Trophoblast cell (in vitro differentiated cells and primary cell): ENCODE results near the gene UBR2.

ENCODE experiments used
- DNase-seq, 2 donors: peaks; one replicate each; pipeline ENCODE4 v3.0.0-alpha.2; 2016
- H2AFZ ChIP-seq: 2 replicates; pipeline ENCODE4 v1.6.1; 2013; ENCODE audit warnings: low read length, moderate library complexity, mild to moderate bottlenecking; ENCODE audit not compliant: insufficient read depth, poor library complexity
- H2AK5ac ChIP-seq: 2 replicates; pipeline ENCODE4 v1.6.1; 2013; ENCODE audit warnings: mild to moderate bottlenecking, low read length
- H2BK120ac ChIP-seq: 2 replicates; pipeline ENCODE4 v1.6.1; 2013; ENCODE audit warnings: low read length, mild to moderate bottlenecking, moderate library complexity; ENCODE audit not compliant: insufficient read depth, poor library complexity
- H2BK12ac ChIP-seq: 2 replicates; pipeline ENCODE4 v1.6.1; 2013; ENCODE audit warnings: mild to moderate bottlenecking, low read length, moderate library complexity
- H2BK5ac ChIP-seq: 2 replicates; pipeline ENCODE4 v1.6.1; 2013; ENCODE audit warnings: low read length, low read depth, moderate library complexity, mild to moderate bottlenecking; ENCODE audit not compliant: poor library complexity
- H3K14ac ChIP-seq: 2 replicates; pipeline ENCODE4 v1.6.1; 2013; ENCODE audit warnings: mild to moderate bottlenecking, low read length
- H3K18ac ChIP-seq: 2 replicates; pipeline ENCODE4 v1.6.1; 2013; ENCODE audit warnings: mild to moderate bottlenecking, low read length
- H3K23ac ChIP-seq: 2 replicates; pipeline ENCODE4 v1.6.1; 2013; ENCODE audit warnings: low read length
- H3K27ac ChIP-seq: 2 replicates; pipeline ENCODE4 v1.5.1; 2013; ENCODE audit warnings: low read depth, mild to moderate bottlenecking, inconsistent platforms, low read length, moderate library complexity
- H3K27me3 ChIP-seq: 2 replicates; pipeline ENCODE4 v1.6.1; 2013; ENCODE audit warnings: inconsistent platforms, mild to moderate bottlenecking, low read length, moderate library complexity; ENCODE audit not compliant: insufficient read depth
- H3K36me3 ChIP-seq, 2 experiments: 1 replicate in 1 of 2; 2 replicates in 1 of 2; pipeline ENCODE4 v1.6.1; 2013; ENCODE audit warnings: low read length in 2 of 2, mild to moderate bottlenecking in 2 of 2, moderate library complexity in 1 of 2; ENCODE audit not compliant: insufficient read depth in 2 of 2, control insufficient read depth in 1 of 2
- H3K4ac ChIP-seq: 2 replicates; pipeline ENCODE4 v1.6.1; 2013; ENCODE audit warnings: low read depth, mild to moderate bottlenecking, low read length, moderate library complexity
- H3K4me1 ChIP-seq, 2 experiments: 1 replicate in 1 of 2; 2 replicates in 1 of 2; pipeline ENCODE4 v1.6.1; 2013; ENCODE audit warnings: low read length in 2 of 2, mild to moderate bottlenecking in 2 of 2, moderate library complexity in 1 of 2; ENCODE audit not compliant: insufficient read depth in 2 of 2, control insufficient read depth in 1 of 2
- H3K4me2 ChIP-seq: 2 replicates; pipeline ENCODE4 v1.6.1; 2013; ENCODE audit warnings: inconsistent platforms, mild to moderate bottlenecking, low read length, moderate library complexity
- H3K4me3 ChIP-seq: 2 replicates; pipeline ENCODE4 v1.5.1; 2013; ENCODE audit warnings: mild to moderate bottlenecking, low read depth, low read length, inconsistent platforms
- H3K79me1 ChIP-seq: one replicate; pipeline ENCODE4 v1.6.1; 2013; ENCODE audit warnings: low read length
- H3K79me2 ChIP-seq: 2 replicates; pipeline ENCODE4 v1.6.1; 2013; ENCODE audit warnings: low read length, mild to moderate bottlenecking; ENCODE audit not compliant: control insufficient read depth, insufficient read depth, poor library complexity
- H3K9ac ChIP-seq: 2 replicates; pipeline ENCODE4 v1.6.1; 2013; ENCODE audit warnings: mild to moderate bottlenecking, low read length
- H3K9me3 ChIP-seq: 2 replicates; pipeline ENCODE4 v1.6.1; 2013; ENCODE audit warnings: low read depth, mild to moderate bottlenecking, control low read depth, inconsistent platforms, low read length; ENCODE audit not compliant: insufficient read depth
- H4K12ac ChIP-seq: 2 replicates; pipeline ENCODE4 v1.6.1; 2013; ENCODE audit warnings: low read depth, mild to moderate bottlenecking, low read length, moderate library complexity
- H4K8ac ChIP-seq: 2 replicates; pipeline ENCODE4 v1.6.1; 2013; ENCODE audit warnings: low read depth, mild to moderate bottlenecking, low read length, moderate library complexity
- H4K91ac ChIP-seq: one replicate; pipeline ENCODE4 v1.6.1; 2013; ENCODE audit warnings: low read depth, mild to moderate bottlenecking, low read length, moderate library complexity
- WGBS: extraction: QIAGEN DNeasy Blood & Tissue Kit; methylation state at CpG from one replicate; pipeline ENCODE4 v1.1.7; 2013; ENCODE audit warnings: missing lambda C conversion rate; ENCODE audit not compliant: insufficient read length, insufficient coverage; ENCODE audit errors: extremely low coverage; 5-methylcytosine and 5-hydroxymethylcytosine counted together

UBR2 gene

DNA sequence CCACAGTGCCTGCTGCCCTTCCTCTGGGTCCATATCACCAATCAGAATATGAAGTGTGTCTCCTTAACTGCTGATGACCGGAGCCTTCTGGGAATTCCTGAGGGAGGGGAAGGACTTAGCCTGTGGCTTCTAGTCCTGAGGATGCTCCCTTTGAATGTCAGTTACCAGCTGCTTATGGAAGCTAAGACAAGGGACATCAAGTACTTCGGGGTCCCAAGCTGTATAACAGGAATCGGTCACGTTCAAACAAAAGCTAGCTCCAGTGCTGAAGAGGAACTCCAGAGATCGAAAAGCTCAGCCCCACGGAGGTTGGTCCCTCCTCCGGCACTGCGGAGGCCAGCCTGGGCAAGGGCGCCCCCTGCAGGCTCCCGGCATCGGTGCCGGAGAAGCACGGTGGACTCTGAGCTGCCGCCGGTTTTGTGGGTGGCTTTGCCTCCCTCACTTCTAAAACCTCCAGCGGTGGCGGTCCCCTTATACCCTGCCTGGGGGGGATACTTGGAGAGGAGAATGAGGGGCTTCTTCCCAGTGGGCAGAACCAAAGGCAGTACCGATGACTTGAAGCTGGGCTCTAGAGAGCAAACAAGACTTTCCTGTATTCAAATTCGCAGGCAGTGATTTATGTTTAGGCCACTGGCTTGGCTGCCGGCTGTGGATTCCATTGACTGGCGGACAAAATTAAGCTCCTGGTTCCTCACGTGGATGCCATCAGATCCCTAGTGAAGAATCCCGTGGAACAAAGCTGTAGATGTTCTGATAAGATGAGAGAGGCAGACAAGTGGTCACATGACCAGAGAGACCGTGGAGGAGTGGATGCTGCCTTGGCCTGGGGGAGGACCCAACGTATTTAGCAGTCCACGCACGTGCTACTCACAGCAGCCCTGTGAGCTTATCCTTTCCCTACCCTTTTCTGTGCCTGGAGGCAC lies 16.2 kb upstream of the UBR2 start:
- H3K9ac ChIP-seq = no peak overlapping the region
- H3K14ac ChIP-seq = no peak overlapping the region
- H2BK5ac ChIP-seq = peak overlapping the region; percentile 42
- peaks cover 5% of the 10 kb centered on the region for H3K79me1 ChIP-seq
- no peak overlapping the region for H3K23ac ChIP-seq
- H3K79me2 ChIP-seq = no peaks in the 10 kb centered on the region
- H2AFZ ChIP-seq = peak overlapping the region; percentile 88
- no peaks in the 10 kb centered on the region for H3K27me3 ChIP-seq
- no peaks in the 10 kb centered on the region for H3K4me1 ChIP-seq
- H3K4me2 ChIP-seq = peak overlapping the region; percentile 73
- H4K12ac ChIP-seq = no peak overlapping the region
- H3K4ac ChIP-seq = no peak overlapping the region
- H3K27ac ChIP-seq = no peak overlapping the region
- peak overlapping the region; percentile 20 for H2BK120ac ChIP-seq
- no peaks in the 10 kb centered on the region for H3K36me3 ChIP-seq
- H2AK5ac ChIP-seq = no peak overlapping the region
- peak overlapping the region; percentile 80 for H4K8ac ChIP-seq
- WGBS = no CpG with 5 or more reads among the region's 27 CpGs
- peak overlapping the region; percentile 48 for H3K4me3 ChIP-seq
- H4K91ac ChIP-seq = no peak overlapping the region
- peak; percentile 63 to 79 for DNase-seq
- no peaks in the 10 kb centered on the region for H3K9me3 ChIP-seq
- no peak overlapping the region for H2BK12ac ChIP-seq
- H3K18ac ChIP-seq = no peak overlapping the region

- H3K27ac ChIP-seq = no peak overlapping the region
- no peak overlapping the region for H4K8ac ChIP-seq
- H3K14ac ChIP-seq = no peak overlapping the region
- peaks cover 5% of the 10 kb centered on the region for H3K79me1 ChIP-seq
- H3K36me3 ChIP-seq = no peaks in the 10 kb centered on the region
- no peaks in the 10 kb centered on the region for H3K4me1 ChIP-seq
- WGBS = no CpG with 5 or more reads among the region's 1 CpG
- H2BK5ac ChIP-seq = no peak overlapping the region
- no peak overlapping the region for H2AK5ac ChIP-seq
- H2BK12ac ChIP-seq = no peak overlapping the region
- H3K9ac ChIP-seq = no peak overlapping the region
- H3K4ac ChIP-seq = no peak overlapping the region
- no peak overlapping the region for H3K18ac ChIP-seq
- H3K4me3 ChIP-seq = no peak overlapping the region
- H3K27me3 ChIP-seq = no peaks in the 10 kb centered on the region
- H4K12ac ChIP-seq = no peak overlapping the region
- H3K4me2 ChIP-seq = no peak overlapping the region
- no peak overlapping the region for H2AFZ ChIP-seq
- H2BK120ac ChIP-seq = no peak overlapping the region
- H3K23ac ChIP-seq = no peak overlapping the region
- no peaks in the 10 kb centered on the region for H3K9me3 ChIP-seq
- no peaks in the 10 kb centered on the region for H3K79me2 ChIP-seq
- DNase-seq = no peak
- no peak overlapping the region for H4K91ac ChIP-seq
Observed at GRCh38 chr6:42550277-42550676, 13.6 kb upstream of the UBR2 start.

- Histone ChIP-seq H3K14ac (no peak overlapping the region), H3K23ac (no peak overlapping the region), H4K91ac (no peak overlapping the region), H3K18ac (no peak overlapping the region), H3K27ac (no peak overlapping the region), H3K4me2 (no peak overlapping the region), H2BK12ac (no peak overlapping the region), H3K79me2 (no peaks in the 10 kb centered on the region), H4K8ac (no peak overlapping the region), H3K27me3 (no peaks in the 10 kb centered on the region), H3K4me1 (no peaks in the 10 kb centered on the region), H3K4ac (no peak overlapping the region), H2AFZ (no peak overlapping the region), H3K36me3 (no peaks in the 10 kb centered on the region), H2AK5ac (no peak overlapping the region), H2BK120ac (no peak overlapping the region), H3K4me3 (no peak overlapping the region), H3K9me3 (no peaks in the 10 kb centered on the region), H3K9ac (no peak overlapping the region), H4K12ac (no peak overlapping the region), H3K79me1 (peaks cover 5% of the 10 kb centered on the region), H2BK5ac (no peak overlapping the region)
- DNase-seq = no peak
- no CpG with 5 or more reads among the region's 1 CpG for WGBS
Observed at GRCh38 chr6:42551217-42551616, 12.6 kb upstream of the UBR2 start.

DNA sequence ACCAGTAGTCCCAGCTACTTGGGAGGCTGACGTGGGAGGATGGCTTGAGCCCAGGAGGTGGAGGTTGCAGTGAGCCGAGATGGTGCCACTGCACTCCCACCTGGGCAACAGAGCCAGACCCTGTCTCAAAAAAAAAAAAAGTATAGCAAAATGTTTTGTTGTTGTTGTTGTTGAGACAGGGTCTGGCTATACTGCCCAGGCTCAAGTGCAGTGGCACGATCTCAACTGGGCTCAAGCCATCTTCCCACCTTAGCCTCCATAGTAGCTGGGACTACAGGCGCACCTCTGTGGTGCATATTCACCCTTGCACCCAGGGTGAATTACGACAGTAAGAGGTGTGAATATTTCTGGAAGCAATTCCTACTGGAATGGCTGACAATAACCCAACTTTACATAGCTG lies 11.4 kb upstream of the UBR2 start:
- Histone ChIP-seq H3K36me3 (no peaks in the 10 kb centered on the region), H4K8ac (no peak overlapping the region)
- WGBS = no CpG with 5 or more reads among the region's 5 CpGs

More for the DNA sequence above, 11.4 kb upstream of the UBR2 start:
- H3K4me2 ChIP-seq = no peak overlapping the region
- no peak overlapping the region for H2BK120ac ChIP-seq
- H2AK5ac ChIP-seq = no peak overlapping the region
- H3K79me1 ChIP-seq = peaks cover 4% of the 10 kb centered on the region
- no peak overlapping the region for H3K14ac ChIP-seq
- no peaks in the 10 kb centered on the region for H3K4me1 ChIP-seq
- H2AFZ ChIP-seq = no peak overlapping the region
- H3K79me2 ChIP-seq = no peaks in the 10 kb centered on the region
- no peak overlapping the region for H3K18ac ChIP-seq
- no peak overlapping the region for H3K23ac ChIP-seq
- H3K4me3 ChIP-seq = no peak overlapping the region
- no peaks in the 10 kb centered on the region for H3K27me3 ChIP-seq
- DNase-seq = no peak
- no peaks in the 10 kb centered on the region for H3K9me3 ChIP-seq
- H4K12ac ChIP-seq = no peak overlapping the region
- H3K4ac ChIP-seq = no peak overlapping the region
- H3K9ac ChIP-seq = no peak overlapping the region
- no peak overlapping the region for H2BK5ac ChIP-seq
- H2BK12ac ChIP-seq = no peak overlapping the region
- no peak overlapping the region for H4K91ac ChIP-seq
- no peak overlapping the region for H3K27ac ChIP-seq
